Cerebellar cortex (tissue), 1 donor: ENCODE results near the gene VSTM2L.

Experiments used
- DNase-seq: peaks from one replicate; pipeline ENCODE4 v3.0.0-alpha.2; 2015; ENCODE audit warnings: low spot score

VSTM2L gene

DNA sequence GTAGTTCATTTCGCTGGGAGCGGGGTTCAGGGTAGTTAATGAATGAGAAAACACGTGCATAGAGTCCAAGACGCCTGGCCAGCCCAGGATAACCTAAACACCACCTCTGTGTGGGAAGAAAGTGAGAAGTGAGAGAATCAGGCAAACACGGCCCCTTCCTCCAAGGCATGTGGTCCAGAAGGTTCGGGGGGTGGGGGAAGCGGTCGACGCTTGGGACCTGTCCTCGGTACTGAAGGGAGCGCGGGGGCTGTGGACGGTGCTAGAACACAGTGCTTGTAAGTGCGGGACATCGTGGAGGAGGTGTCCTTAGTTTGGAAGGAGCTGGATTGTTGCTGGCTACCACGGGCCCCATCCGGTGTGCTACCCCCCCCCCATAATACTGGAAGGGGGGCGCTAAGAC, 1.7 kb upstream of the VSTM2L start:
- DNase-seq: no peak

DNA sequence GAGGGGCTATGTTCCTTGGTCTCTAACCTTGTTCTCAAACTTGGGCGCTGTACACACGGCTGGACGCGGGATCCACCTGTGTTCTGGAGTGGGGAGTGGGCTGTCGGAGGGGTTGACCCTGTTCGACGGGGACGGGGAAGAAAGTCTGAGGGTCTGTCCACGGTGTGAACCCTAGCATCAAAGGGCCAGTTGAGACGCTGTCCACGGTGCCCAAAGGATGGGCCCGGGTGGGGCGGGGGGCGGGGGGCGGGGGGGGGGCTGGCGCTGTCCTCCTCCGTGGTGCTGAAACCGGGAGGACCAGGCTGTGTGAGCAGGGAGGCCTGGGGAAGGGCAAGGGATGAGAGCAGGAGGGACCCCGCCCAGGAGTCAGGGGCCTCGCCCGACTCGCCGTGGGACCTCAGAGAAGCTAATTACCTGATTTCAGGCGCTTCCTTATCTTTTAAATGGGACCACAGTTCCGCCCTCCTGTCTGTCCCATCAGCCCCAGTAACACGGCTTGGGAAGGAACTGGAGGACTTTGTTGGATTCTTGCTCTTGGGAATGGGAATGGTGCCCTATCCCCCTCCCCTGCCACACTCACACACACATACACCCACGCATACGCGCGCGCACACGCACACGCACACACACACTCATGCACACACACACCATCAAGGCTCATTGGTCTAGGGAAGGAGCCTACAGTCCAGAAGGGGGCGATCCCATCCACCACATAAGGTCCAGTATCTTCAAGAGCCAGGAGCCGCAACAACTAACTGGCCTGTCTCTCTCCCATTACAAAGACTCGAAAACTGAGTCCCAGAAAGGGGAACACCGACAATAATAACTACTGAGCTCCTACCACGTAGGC, 1.0 kb upstream of the VSTM2L start:
- peak; percentile 78 for DNase-seq

DNA sequence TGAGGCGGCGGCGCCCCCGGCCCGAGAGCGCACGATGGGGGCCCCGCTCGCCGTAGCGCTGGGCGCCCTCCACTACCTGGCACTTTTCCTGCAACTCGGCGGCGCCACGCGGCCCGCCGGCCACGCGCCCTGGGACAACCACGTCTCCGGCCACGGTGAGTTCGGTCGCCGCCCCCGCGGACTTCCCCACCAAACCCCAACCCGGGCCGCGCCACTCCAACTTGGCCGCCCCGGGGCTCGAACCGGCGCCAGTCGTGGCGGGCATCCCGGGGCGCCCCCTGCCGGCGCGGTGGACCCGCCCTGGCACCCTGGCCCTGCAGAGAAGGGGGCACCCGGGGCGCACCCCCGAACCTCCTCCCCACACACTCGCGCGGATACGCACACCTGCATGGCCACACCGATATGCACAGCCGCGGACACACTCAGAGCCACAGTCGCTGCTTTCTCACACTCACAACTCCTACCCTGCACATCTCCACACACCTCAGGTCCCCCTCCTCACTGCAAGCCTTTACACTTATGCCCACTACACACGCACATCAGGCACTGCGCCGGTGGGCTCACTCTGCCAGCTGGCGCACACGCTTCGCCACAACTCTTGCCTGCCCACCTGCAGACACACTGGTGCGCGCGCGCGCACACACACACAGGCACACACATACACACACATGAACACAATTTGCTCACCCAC, 535 bp downstream of the VSTM2L start:
- DNase-seq: no peak

DNA sequence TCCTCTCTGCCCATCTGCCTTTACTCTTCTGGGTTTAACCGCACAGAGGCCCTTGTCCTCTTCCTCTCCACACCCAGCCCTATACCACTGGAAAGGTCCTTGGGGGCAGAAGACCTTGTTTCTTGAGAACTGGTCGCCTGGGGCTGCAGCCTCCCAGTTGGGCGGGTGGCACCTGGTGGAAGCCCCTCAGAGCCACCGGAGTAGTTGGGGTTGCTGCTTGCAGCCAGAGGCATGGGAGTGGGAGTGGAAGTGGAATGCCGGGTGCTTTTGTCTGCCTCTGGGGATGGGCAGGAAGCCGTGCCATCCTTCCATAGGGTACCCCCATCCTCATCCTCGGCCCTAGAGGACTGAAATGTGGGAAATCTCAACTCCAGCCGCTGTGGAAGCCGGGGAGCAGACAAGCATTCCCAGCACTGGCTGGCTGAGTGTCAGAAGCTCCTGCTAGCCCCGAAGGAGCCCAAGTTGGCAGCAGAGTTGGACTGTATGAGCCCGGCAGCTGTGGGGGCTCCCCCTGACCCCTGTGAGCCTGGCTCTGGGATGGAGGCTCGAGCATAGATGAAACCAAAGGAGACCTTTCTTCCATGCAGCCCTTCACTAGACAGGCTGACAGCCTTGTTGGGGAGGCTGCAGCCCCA, 1.2 kb downstream of the VSTM2L start:
- DNase-seq: no peak

DNA sequence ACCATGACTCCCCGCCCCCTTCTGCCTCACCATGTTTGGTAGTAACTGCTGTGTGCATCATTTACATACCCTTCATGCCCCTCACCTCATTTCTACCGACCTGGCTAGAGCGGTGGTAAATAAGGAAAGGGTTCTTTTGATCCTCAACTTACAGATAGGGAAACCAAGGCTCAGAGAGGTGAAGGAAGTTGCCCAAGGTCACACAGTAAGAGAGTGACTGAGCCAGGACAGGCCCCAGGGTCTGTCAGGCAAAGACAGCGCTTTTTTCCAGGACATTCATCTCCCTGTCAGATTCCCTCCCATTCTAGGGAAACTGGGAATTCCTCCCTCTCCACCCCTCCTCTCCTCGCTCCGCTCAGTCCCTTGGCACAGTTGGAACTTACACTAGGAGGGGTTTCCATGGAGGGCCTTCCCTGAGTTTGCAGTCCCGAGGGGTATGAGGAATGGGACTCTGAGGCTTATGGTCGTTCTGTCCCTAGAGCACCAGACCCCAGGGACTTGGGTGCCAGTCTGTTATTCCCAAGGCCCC, 2.0 kb downstream of the VSTM2L start:
- no peak for DNase-seq

DNA sequence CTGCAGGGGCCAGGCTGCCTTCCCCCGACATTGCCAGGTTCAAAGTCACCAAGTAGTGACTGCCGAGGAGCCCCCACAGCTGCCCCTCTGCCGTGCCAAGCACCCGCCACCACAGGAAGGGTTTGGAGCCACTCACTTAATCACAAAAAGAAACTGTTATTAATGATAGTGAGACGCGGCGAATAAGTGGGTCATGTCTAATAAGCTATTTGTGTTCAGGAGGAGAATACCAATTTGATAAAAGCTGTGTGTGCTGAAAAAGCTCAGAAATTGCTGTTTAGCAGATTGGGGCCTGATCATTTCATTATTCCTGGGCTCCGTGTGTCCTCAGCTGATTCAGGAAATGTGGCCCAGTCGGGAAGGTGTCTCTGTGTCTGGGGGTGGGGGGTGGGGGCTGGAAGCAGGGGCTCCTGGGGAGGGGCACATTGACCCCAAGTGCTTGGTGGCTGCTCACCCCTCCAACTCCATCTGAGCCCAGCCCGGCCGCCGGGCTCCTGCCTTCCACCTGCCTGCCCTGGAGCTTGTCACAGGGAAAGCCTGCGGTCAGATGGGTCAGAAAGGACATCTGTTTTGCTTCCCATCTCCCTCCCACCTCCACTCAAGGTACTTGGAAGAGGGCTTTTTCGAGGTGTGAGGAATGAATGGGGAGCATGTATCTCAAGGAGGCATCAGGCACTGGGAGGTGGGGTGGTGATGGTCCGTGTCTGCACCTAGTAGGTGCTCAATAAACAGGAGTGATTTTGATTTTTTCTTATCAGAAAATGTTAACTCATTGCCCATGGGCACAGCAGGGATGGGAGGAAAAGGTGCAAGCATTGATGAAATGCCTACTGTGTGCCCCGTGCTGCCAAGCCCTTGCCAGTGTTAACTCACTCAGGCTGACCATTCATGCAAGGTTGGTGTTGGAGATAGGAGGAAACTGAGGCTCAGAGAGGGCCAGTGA, 3.0 kb downstream of the VSTM2L start:
- no peak for DNase-seq

DNA sequence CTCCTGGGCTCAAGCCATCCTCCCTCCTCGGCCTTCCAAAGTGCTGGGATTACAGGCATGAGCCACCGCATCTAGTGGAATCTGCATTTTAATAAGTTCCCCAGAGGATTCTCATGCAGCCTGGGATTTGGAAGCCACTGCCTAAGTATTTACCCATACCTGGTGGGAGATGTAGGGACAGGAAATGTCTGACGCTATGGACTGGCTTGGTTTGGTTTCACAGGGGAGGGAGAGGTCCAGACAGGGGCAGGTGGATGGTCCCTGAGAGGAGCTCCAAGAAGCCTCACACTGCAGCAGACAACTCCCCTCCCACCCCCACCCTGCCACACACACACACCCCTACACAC, 4.4 kb downstream of the VSTM2L start:
- DNase-seq: no peak

DNA sequence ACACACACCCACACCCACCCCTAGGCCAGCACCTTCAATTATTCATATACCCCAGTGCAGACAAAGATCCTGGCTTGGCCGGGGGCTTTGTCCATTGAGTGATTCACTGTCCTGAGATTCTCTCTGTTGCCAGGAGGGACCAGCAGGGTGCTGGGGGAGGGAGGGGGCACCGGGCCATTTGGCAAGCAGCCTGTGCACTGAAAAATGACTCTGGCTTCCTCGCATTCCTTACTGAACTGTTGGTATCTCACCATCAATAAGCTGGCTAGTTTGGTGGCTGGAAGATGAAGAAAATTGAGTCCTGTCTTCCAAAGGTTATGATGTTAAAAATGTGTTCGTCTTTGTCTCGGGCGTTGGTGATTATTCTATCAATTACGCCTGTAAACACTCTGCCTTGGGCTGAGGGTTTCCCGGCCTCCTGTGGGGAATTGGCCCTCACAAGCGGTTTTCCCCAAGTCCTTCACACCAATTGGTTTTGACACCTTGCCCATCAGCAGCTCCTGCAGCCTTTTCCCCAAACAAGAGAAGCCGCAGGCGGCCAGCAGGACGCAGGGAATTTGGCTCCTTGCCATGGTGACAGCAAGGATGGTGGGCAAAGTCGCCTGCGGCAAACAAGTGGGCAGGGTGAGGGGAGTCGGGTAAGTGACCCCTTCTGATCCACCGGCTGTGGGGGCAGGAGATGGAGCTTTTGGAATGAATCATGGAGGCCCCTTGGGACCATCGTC, 4.9 kb downstream of the VSTM2L start:
- peak; percentile 27 for DNase-seq

DNA sequence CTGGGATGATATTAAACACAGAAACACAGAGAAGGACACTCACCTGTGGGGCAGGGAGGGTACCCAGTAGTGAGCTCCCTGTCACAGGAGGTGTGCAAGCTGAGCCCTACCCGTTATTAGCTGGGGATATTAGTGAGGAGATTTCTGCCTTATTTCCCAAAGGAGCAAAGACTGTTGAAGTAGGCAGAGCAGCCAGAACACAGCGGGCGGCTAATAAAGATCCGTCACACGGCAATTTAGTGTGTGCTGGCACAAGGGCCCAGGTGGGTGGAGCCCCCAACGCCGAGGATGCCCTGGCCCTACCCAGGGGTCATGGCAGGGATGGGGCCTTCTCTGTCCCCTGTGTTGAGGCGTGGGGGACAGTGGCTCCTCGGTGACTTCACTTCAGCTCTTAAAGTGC, 8.3 kb downstream of the VSTM2L start:
- no peak for DNase-seq

DNA sequence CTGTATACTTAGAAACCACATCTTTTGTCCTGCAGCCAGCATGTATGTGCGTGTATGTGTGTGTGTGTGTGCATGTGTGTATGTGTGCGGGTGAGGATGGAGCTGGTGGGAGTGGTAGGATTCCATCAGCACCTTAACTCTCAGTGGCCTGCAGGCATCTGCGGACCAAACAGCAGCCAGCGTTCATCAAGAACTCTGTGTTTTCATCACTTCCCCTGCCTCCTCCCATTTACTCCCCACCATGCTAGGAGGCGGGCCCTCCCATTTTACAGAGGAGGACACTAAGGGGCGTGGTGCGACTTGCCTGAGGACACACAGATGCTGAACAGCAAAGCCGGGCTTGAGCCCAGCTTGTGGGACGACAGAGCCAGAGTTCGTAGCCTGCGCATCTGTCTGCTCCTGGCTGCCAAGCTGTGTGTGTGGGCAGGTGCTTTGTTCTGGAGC, 8.9 kb downstream of the VSTM2L start:
- DNase-seq: peak; percentile 74

DNA sequence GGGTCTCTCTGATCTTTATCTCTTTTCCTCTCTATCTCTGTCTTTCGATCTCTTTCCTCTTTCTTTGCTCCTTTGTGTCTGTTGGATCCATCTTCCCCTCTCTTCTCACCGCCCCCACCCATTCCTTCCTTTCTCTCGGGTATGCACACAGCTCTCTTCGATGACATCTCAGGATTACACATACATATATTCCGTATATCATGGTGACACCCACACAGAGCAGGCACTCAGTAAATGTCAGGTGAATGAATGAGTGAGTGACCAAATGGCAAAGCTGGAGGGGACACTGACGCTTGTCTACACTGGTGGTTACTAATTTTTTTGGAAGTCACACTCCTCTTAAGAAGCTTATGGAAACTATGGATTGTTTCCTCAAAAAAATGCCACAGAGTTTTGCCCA, 9.9 kb downstream of the VSTM2L start:
- no peak for DNase-seq

DNA sequence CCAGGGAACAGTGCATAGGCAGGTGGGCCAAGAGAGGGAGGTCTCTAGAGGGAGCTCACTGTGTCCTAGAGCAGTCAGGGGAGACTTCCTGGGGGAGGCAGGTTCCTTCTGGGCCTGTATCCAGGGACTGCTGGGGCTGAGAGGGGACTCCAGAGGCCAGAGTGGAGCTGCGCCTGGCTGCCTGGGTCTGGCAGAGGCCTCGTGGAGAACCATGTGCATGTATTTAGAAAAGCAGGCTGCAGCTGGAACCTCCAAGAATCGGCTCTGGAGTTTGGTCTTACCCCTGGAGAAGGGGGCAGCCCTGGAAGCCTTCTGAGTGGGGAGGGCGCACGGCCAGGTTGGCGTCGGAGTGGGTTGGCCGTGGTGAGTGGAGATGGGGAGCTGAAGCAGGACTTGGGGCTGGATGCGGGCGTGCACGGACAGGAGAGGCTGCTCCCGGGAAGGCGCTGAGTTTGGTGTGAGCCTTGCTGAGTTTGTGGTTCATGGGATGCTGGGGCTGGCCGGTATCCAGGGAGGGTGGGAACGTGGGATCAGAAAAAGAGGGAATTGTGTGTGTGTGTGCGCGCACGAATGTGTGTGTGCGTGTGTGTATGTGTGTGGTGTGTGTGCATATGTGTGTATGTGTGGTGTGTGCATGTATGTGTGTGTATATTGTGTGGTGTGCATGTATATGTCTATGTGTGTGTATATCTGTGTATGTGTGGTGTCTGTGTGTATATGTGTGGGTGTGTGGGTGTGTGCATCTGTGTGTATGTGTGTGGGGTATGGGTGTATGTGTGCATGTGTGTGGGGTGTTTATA, 10.8 kb downstream of the VSTM2L start:
- DNase-seq: no peak

DNA sequence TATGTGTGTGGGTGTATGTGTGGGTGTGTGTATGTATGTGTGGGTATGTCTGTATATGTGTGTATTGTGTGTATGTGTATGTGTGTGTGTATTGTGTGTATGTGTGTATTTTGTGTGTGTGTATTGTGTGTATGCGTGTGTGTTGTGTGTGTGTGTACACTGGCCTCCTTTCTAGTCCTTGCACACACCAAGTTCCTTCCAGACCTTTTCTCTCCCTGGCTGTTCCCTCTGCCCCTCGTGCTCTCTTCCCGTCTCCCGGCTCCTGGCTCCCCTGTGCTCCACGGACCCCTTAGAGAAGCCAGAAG, 11.4 kb downstream of the VSTM2L start:
- DNase-seq: no peak

DNA sequence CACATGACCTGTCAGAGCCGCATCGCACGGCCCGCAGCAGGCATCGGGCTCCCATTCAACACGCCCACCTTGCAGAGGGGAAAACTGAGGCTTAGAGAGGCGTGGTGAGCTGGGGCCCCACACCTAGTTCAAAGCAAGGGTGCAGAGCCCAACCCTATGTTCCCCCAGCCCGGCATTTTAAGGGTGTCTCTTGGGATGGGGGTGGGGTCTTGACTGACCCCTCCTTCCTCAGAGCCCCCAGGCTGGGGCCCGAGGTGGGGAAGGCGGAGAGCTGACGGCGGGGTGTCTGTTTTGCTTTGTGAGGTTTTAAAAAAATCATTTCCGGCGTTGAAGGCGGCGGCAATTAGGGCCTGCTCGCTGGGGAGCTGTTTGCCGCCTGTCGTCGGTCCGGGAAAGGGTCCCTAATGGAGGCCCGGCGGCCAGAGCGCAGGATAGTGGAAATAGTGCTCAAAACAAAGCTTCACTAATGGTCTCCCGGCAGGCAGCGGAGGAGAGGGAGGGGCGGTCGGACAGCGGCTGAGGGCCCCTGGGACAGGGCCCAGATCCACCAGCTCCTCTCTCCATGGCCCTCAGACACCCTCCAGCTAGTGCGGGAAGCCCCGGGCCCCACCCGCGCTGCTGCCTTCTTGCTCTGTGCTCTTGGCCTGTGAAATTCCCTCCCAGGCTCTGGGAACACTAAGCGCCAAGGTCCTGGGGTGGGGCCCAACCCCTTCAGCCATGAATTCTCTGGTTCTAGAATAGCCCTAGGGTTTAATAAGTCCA, 11.9 kb downstream of the VSTM2L start:
- peak; percentile 57 for DNase-seq

DNA sequence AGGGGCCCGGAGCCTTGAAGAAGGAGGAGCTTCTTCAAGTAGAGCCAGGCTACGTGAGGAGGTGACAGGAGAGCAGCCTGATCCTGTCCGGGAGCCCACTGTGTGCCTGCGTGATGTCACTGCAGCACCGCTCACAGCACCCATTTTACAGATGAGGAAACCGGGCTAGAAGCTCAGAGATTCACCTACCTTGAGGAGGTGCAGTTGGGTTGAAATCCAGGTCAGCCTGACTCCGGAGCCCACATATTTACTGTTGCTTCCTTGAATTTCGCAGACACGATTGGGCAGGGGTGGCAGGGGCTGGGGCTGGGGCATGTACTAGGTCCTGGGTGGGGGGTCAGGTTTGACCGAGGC, 12.5 kb downstream of the VSTM2L start:
- DNase-seq: no peak

DNA sequence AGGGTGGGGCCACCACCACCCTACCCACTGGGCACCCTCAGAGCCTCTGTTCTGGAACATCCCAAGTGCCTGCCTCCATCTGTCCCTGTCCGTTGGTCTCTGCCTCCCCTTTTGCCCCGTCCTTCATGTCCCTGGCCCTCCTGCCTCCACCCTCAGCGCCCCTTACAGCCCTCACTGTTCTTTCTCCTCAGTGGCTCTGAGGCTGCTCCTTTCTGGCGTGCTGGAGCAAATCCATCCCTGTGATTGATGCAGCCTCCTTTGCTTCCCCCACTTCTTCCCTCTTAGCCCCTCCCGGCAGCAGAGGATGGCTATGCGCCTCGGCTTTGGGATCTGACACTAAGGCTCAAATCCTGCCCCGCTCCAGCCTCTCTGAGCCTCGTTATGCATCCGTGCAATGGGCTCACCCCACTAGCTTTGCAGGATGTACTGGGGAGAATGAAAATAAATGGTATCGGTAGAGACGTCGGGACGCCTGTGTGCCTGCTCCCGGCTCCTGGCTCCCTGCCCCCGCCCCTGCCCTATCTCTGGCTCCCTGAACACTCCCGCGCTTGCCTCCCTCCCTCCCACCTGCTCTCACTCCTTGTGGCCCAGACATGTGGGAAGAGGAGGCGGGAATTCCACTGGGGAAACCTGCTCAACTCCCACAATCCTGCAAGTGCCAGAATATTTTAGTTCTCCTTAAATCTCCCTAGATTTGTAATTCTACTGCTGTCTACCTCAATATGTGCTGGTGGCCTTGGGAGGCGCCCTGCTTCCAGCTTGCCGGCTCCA, 13.1 kb downstream of the VSTM2L start:
- peak; percentile 53 for DNase-seq

DNA sequence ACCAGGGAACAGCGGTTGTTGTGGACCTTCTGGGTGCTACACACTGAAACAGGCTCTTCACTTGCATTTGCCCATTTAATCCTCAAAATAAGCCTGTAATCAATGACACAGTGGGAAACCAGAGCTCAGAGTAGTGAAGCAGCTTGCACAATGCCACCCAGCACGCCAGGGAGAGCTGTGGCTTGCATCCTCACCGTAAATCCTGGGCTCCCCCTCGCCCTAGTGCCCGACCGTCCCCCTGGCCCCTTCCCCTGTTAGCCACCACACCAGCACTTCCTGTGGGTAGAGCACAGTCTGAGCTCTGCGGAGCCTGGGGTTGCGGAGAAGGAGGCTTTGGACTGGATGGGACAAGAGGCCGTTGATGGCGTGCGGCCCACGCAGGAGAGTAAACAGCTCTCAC, 14.5 kb downstream of the VSTM2L start:
- no peak for DNase-seq

DNA sequence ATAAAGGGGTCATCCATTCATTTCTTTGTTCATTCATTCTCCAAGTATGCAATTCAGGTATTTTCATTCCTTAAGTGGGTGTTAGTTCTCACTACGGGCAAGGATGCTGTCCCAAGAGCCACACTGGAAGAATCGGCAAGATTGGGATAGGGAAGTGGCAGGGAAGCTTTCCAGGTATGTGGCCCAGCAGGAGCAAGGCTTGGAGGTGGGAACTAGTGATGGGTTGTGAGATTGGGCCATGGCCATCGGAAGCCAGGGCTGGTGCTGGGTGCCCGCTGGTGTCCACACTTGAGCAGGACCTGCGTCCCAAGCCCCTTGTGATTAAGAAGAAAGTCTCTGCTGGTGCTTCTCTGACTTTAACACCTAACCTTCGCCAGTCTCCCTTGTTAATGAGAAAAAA, 15.1 kb downstream of the VSTM2L start:
- no peak for DNase-seq
